ENCODE data around the gene HSD17B2. TPM values are rescaled to one million over a fixed set of nuclear protein-coding genes. Genes with fewer than 3 reads are reported as not detected.

The HSD17B2 gene
- total and polyA plus RNA-seq, 4 donors: 47.7 to 126 (median 103) TPM

GRCh38 chr16:82024883-82025282, 10.2 kb upstream of the HSD17B2 start:
- H3K9me3 ChIP-seq (ENCODE audit: control insufficient read depth in 4 of 4, low read length in 3 of 4): no peaks in the 10 kb centered on the region
- no peak overlapping the region for H3K27ac ChIP-seq (ENCODE audit: low read depth in 1 of 2, low read length in 2 of 2)
- H3K9ac ChIP-seq (ENCODE audit: low read depth in 1 of 2, low read length in 2 of 2): no peak overlapping the region
- no peak overlapping the region for H3K4me3 ChIP-seq (ENCODE audit: low read depth in 1 of 3, low read length in 3 of 3)
- DNase-seq (ENCODE audit: low spot score): no peak
- WGBS: 93% methylated on average over 4 of the region's 4 CpGs
- no peaks in the 10 kb centered on the region for H3K27me3 ChIP-seq (ENCODE audit: control insufficient read depth in 4 of 4, insufficient read depth in 4 of 4, low read length in 3 of 4)
- no peaks in the 10 kb centered on the region for H3K36me3 ChIP-seq (ENCODE audit: control insufficient read depth in 4 of 4, insufficient read depth in 3 of 4, low read depth in 1 of 4, low read length in 3 of 4)
- TF ChIP-seq GABPA (IDR thresholded peaks at IDR 0.05 in 1 of 2, conservative IDR thresholded peaks at IDR 0.05 in 1 of 2): no peak
- TF ChIP-seq YY1 (IDR thresholded peaks at IDR 0.05): no peak
- TF ChIP-seq HNF4A (conservative IDR thresholded peaks at IDR 0.05): no peak
- TF ChIP-seq MAX (IDR thresholded peaks at IDR 0.05): no peak
- TF ChIP-seq SP1 (IDR thresholded peaks at IDR 0.05): no peak
- TF ChIP-seq ZBTB33 (IDR thresholded peaks at IDR 0.05): no peak
- TF ChIP-seq EGR1 (IDR thresholded peaks at IDR 0.05; ENCODE audit: low read depth in 2 of 2): no peak
- TF ChIP-seq NR2F2 (IDR thresholded peaks at IDR 0.05): no peak
- TF ChIP-seq FOXA1 (IDR thresholded peaks at IDR 0.05): no peak
- TF ChIP-seq HNF4G (IDR thresholded peaks at IDR 0.05): no peak
- peaks cover 3 to 16% (median 12%) of the 10 kb centered on the region in 4 donors for H3K4me1 ChIP-seq (ENCODE audit: control insufficient read depth in 4 of 4, insufficient read depth in 4 of 4, low read length in 3 of 4)

- no peaks in the 10 kb centered on the region for H3K27me3 ChIP-seq (ENCODE audit: control insufficient read depth in 4 of 4, insufficient read depth in 4 of 4, low read length in 3 of 4)
- TF ChIP-seq RXRA (IDR thresholded peaks at IDR 0.05): peak in 1 of 2 donors; percentile 80
- TF ChIP-seq GABPA (IDR thresholded peaks at IDR 0.05 in 1 of 2, conservative IDR thresholded peaks at IDR 0.05 in 1 of 2): peak in 1 of 2 donors; percentile 17
- peak; percentile 73 for TF ChIP-seq SP1 (IDR thresholded peaks at IDR 0.05)
- peak; percentile 76 for TF ChIP-seq ATF3 (IDR thresholded peaks at IDR 0.05)
- TF ChIP-seq REST (IDR thresholded peaks at IDR 0.05): peak; percentile 74
- TF ChIP-seq RAD21 (IDR thresholded peaks at IDR 0.05): peak in 1 of 2 donors; percentile 12
- peak; percentile 49 to 74 for TF ChIP-seq JUND (IDR thresholded peaks at IDR 0.05)
- TF ChIP-seq MAX (IDR thresholded peaks at IDR 0.05): peak; percentile 48
- TF ChIP-seq FOXA1 (IDR thresholded peaks at IDR 0.05): no peak
- TF ChIP-seq HNF4G (IDR thresholded peaks at IDR 0.05): no peak
- no peak for TF ChIP-seq TAF1 (conservative IDR thresholded peaks at IDR 0.05)
- TF ChIP-seq YY1 (IDR thresholded peaks at IDR 0.05): peak; percentile 59
- TF ChIP-seq ZBTB33 (IDR thresholded peaks at IDR 0.05): peak; percentile 57
- TF ChIP-seq CTCF (IDR thresholded peaks at IDR 0.05; ENCODE audit: low read depth, low read length, missing input control): no peak
- TF ChIP-seq HNF4A (conservative IDR thresholded peaks at IDR 0.05): peak; percentile 42 to 73
- TF ChIP-seq FOXA2 (IDR thresholded peaks at IDR 0.05): peak; percentile 38
- TF ChIP-seq NR2F2 (IDR thresholded peaks at IDR 0.05): no peak
- TF ChIP-seq EGR1 (IDR thresholded peaks at IDR 0.05; ENCODE audit: low read depth in 2 of 2): peak in 1 of 2 donors; percentile 38
- no peak overlapping the region for H3K4me3 ChIP-seq (ENCODE audit: low read depth in 1 of 3, low read length in 3 of 3)
- 31% methylated on average over 7 of the region's 7 CpGs for WGBS
- H3K9ac ChIP-seq (ENCODE audit: low read depth in 1 of 2, low read length in 2 of 2): no peak overlapping the region
- peaks cover 3 to 27% (median 18%) of the 10 kb centered on the region in 4 donors for H3K4me1 ChIP-seq (ENCODE audit: control insufficient read depth in 4 of 4, insufficient read depth in 4 of 4, low read length in 3 of 4)
- no peaks in the 10 kb centered on the region for H3K9me3 ChIP-seq (ENCODE audit: control insufficient read depth in 4 of 4, low read length in 3 of 4)
- no peaks in the 10 kb centered on the region for H3K36me3 ChIP-seq (ENCODE audit: control insufficient read depth in 4 of 4, insufficient read depth in 3 of 4, low read depth in 1 of 4, low read length in 3 of 4)
- H3K27ac ChIP-seq (ENCODE audit: low read depth in 1 of 2, low read length in 2 of 2): peak overlapping the region in 1 of 2 donors; percentile 28
- no peak for DNase-seq (ENCODE audit: low spot score)
These were observed 7.4 kb upstream of the HSD17B2 start for GRCh38 chr16:82027629-82028064.
